NCI-H82 (cell line): Measurements from ENCODE around the gene UBR1.
A peak's percentile ranks its signal among the peaks of the same experiment; 100 is the strongest.

ENCODE experiments used
- DNase-seq: peaks from one replicate; lab custom pipeline; 2025; lab: John Stamatoyannopoulos, UW

UBR1 gene

GRCh38 chr15:43106486-43106829, 620 bp upstream of the UBR1 start:
- DNase-seq = no peak

- no peak for DNase-seq
Observed at GRCh38 chr15:43105077-43105736, 631 bp downstream of the UBR1 start.

GRCh38 chr15:43104426-43104825, 1.4 kb downstream of the UBR1 start:
- no peak for DNase-seq

- DNase-seq = no peak
Observed at GRCh38 chr15:43103907-43104306, 1.9 kb downstream of the UBR1 start.

- no peak for DNase-seq
Observed at GRCh38 chr15:43102187-43102586, 3.7 kb downstream of the UBR1 start.

- peak; percentile 86 for DNase-seq
Observed at GRCh38 chr15:43100971-43101370, 4.9 kb downstream of the UBR1 start.

- DNase-seq = no peak
Observed at GRCh38 chr15:43099105-43099845, 6.6 kb downstream of the UBR1 start.

- no peak for DNase-seq
Observed at GRCh38 chr15:43096411-43096810, 9.4 kb downstream of the UBR1 start.

GRCh38 chr15:43095708-43096347, 10.0 kb downstream of the UBR1 start:
- DNase-seq = peak; percentile 28

GRCh38 chr15:43095243-43095642, 10.6 kb downstream of the UBR1 start:
- no peak for DNase-seq

- DNase-seq = no peak
Observed at GRCh38 chr15:43094416-43095030, 11.3 kb downstream of the UBR1 start.

GRCh38 chr15:43093026-43093425, 12.8 kb downstream of the UBR1 start:
- no peak for DNase-seq

GRCh38 chr15:43091859-43092258, 14.0 kb downstream of the UBR1 start:
- DNase-seq = no peak

GRCh38 chr15:43086551-43086950, 19.3 kb downstream of the UBR1 start:
- no peak for DNase-seq

- DNase-seq = no peak
Observed at GRCh38 chr15:43085921-43086320, 19.9 kb downstream of the UBR1 start.

GRCh38 chr15:43082509-43082908, 23.3 kb downstream of the UBR1 start:
- DNase-seq = no peak

GRCh38 chr15:43081283-43081682, 24.6 kb downstream of the UBR1 start:
- no peak for DNase-seq

GRCh38 chr15:43071451-43071850, 34.4 kb downstream of the UBR1 start:
- DNase-seq = no peak

GRCh38 chr15:43070893-43071292, 34.9 kb downstream of the UBR1 start:
- DNase-seq = no peak

GRCh38 chr15:43070249-43070648, 35.6 kb downstream of the UBR1 start:
- DNase-seq = no peak

- peak; percentile 2 for DNase-seq
Observed at GRCh38 chr15:43067717-43068461, 37.9 kb downstream of the UBR1 start.

GRCh38 chr15:43056696-43057095, 49.1 kb downstream of the UBR1 start:
- no peak for DNase-seq
